C4-2B (cell line): ENCODE data around the gene EN2.

ENCODE experiments used
- H3K27ac ChIP-seq: fragments of 450-650 bp; 2 replicates; pipeline ENCODE4 v1.5.1; 2017
- ZFX ChIP-seq: fragments of 450-650 bp; IDR thresholded peaks from 2 replicates; pipeline ENCODE4 v1.6.1; 2017
- TF ChIP-seq, protein P1 (sequence below): fragments of 450-650 bp; conservative IDR thresholded peaks from 2 replicates; pipeline ENCODE4 v1.5.1; 2017; ENCODE audit warnings: mild to moderate bottlenecking

The EN2 gene

DNA sequence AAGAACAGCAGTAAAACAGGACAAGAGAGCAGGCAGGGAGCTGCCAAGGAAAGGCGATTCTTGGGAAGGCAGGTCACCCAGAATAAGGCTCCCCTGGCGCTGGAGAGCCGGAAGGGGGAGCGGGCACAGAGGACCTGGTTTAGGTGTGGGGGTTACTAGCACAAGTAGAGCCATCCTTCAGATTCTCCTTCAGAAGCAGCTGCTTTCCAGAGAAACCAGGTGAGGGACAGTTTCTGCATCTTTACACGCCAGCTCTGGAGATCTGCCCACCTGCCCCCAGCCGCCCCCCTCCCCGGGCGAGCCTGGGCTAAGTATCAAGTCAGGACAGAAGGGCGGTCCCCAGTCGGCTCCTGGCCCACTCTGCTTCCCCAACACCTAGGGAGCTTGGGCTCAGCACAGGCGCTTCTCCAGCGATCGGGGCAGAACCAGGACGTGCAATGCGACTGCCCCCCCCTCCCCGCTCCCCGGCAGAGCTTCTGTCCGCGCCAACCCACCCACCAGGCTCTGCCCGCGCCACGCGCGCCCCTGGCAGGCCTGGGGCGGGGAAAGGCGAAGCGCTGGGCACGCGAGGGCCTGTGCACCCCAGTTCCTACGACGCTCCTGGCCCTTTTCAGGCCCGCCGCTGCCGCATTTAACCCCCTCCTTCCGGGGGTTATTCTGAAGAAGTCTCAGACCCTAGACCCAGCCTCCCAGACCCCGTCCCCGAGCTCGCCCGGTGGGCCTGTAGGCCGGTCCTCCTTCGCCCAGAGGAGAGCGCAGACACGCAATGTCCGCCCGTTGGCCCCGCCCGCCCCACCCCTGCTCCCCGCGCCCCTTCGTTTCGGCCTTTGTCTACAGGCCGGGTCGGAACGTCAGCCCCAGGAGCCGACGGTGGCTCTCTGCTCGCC is 4.4 kb upstream of the EN2 start:
- no peak overlapping the region for H3K27ac ChIP-seq
- TF ChIP-seq ZFX, result no peak
- TF ChIP-seq, protein P1, sequence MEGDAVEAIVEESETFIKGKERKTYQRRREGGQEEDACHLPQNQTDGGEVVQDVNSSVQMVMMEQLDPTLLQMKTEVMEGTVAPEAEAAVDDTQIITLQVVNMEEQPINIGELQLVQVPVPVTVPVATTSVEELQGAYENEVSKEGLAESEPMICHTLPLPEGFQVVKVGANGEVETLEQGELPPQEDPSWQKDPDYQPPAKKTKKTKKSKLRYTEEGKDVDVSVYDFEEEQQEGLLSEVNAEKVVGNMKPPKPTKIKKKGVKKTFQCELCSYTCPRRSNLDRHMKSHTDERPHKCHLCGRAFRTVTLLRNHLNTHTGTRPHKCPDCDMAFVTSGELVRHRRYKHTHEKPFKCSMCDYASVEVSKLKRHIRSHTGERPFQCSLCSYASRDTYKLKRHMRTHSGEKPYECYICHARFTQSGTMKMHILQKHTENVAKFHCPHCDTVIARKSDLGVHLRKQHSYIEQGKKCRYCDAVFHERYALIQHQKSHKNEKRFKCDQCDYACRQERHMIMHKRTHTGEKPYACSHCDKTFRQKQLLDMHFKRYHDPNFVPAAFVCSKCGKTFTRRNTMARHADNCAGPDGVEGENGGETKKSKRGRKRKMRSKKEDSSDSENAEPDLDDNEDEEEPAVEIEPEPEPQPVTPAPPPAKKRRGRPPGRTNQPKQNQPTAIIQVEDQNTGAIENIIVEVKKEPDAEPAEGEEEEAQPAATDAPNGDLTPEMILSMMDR, result no peak

DNA sequence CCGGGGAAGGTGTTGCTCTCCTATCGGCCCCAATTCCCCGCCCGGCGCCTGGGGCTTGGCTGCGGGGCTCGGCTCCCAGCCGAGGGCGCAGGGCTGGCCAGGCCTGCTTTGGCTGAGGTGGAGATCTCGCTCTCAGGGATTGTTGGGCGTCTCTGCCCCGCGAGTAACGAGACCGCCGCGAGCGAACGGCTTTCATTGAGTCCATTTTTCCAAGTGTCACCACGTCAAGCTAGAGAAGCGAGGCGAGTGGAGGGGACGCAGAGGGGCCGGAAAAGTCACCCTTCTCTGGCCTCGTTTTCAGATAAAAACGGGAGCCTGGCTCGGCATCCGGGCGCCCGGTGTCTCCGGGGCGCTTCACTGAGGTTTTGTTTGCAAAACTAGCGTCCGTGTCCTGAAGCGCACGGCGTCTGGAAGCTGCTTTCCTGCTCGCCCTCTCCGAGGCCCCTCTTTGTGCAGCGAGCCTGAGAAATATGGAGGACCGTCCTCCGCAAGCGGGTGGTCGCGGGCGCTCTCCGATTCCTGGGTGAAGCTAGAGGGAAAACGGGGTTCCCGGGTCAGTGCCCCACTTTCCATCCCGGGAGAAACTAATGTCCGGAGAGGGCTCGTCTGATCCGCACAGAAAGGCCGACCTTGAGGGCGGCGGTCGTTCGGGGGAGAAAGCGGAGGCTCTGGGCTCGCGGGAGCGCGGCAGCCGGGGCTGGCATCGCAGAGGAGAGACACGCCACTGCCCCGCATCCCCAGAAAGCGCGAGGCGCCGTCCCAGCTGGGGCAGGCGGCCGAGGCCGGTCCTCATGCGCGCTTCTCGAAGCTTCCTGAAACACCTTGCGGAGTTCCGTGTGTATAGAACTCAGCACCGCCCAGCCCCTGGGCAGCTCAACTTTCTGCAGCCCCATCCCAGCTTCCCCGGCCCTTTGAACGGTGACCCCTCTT is 3.5 kb upstream of the EN2 start:
- TF ChIP-seq, protein P1, result no peak
- TF ChIP-seq ZFX, result no peak
- H3K27ac ChIP-seq, result no peak overlapping the region

DNA sequence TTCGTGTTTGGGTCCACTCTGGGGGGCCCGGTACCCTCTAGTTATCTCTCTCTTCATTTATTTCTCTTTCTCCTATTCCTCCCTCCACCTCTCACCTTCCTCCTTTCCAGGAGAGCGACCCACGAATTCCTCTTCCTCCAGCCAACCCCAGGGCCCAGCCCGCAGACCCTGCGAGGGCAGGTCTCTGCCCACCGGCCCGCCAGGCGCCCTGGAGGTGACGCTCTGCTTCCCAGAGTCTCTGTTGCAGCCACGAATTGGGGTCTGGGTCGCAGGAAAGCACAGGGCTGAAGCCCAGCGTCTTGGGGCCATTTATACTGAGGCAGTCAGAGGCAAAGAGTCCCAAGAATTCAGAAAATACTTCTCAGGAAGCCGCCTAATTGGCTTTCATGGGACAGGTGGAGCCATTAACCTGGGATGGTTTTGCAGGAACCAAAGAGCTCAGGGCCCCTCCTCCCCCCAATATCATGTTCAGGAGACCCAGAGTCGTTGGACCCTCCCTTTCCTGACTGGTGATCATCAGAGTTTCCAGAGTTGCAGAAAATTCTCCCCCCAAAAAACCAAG is 2.7 kb upstream of the EN2 start:
- TF ChIP-seq, protein P1, result no peak
- TF ChIP-seq ZFX, result no peak
- H3K27ac ChIP-seq, result no peak overlapping the region

DNA sequence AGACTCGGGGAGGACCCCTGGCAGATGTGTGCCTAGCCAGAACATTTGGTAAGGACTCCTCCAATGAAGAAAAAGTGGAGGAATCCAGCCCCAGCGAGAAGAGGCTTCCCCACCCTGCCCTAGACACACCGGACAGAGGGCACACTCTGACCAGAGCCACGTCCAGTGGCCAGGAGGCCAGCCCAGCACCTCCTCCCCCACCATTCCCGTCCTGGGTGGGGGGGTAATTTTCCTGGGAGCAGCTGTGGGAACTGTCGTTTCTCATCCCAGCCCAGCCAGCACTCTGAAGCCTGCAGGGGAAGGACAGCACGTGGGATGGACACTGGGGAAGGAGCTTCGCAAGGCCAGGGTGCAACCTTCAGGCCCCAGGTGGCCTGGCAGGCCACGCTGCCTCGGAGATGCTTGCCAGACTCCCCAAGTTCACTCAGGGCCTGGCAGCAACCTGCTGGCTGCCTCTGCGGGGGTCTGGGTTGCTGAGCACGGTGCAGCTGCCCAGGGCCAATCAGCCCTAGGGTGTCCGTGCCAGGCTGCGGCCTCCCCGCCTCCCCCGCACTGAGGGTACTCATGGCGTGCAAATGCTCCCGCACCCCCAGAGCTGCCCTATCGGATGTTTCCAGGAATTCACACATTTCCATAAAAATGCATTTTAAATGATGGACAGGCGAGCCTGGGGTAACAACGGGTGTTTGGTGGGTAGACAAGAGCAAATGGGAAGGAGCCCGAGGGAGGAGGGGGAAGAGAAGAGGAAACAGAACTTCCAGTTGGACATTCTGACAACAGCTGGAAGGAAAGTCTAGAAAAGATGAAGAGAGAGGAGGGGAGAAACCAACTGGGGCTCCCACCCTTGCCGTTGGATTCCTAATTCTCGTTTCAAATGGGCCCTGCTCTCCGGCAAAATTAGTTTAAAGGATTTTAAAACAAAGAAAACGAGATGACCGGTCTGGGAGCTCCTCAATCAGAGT is 1.9 kb upstream of the EN2 start:
- TF ChIP-seq, protein P1, result no peak
- no peak for TF ChIP-seq ZFX
- H3K27ac ChIP-seq, result no peak overlapping the region; the same call in 1 of the 2 replicates

DNA sequence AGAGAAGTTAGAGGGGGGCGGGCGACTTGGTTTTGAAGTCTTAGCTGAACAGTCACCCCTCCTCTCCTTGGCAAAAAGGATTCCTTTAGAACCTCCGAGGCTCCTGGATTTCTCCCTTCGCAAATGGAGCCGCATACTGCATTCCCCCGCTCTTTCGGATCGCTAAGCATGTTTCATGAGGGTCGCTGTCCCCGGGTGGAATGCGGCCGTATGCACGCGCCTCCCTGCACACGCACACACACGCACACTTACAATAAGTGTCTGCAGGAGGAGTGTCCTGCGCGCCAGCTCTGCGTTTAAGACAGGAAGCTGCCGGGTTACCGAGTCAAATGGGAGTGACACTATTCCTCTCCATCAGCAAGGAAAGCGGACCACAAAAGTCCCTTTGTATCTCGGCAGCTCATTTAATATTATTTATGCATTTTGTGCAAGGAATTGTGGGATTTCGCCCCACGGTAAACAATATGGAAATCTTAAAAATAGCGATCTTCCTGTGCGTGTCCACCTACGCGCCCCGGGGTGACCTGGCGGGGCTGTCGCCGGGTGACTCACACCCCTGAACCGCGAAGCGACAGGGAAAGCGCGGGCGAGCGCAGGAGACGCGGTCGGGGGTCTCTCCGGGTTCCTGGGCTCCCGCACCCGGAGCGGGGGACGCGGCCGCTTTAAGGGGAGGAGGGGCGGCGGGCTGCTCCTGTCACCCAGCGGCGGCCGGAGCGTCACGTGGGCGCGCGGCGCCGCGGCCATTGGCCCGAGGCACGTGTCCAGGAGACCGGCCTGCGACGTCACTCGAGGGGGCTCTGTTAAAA is 988 bp upstream of the EN2 start:
- peak overlapping the region; percentile 73 for H3K27ac ChIP-seq
- no peak for TF ChIP-seq ZFX
- TF ChIP-seq, protein P1, result no peak
